GM19043 (cell line): ENCODE data around the gene ZNF582.
"Not testable (repeated sequence)": the region's sequence is repeated elsewhere in the genome, so short reads cannot be mapped to it uniquely, and the experiment has no call there.

Experiments
- ATAC-seq: cut with Tn5 transposase; IDR thresholded peaks from one replicate; pipeline ENCODE4 v1.9.1; 2021; ENCODE audit warnings: low read depth; ENCODE audit not compliant: unreplicated experiment

ZNF582 gene

GRCh38 chr19:56355517-56355916, 37.8 kb downstream of the ZNF582 start:
- ATAC-seq, result no peak

GRCh38 chr19:56351208-56351607, 42.1 kb downstream of the ZNF582 start:
- ATAC-seq, result no peak

GRCh38 chr19:56350416-56351045, 42.8 kb downstream of the ZNF582 start:
- no peak for ATAC-seq

GRCh38 chr19:56348289-56348877, 45.0 kb downstream of the ZNF582 start:
- no peak for ATAC-seq

GRCh38 chr19:56347163-56347778, 46.1 kb downstream of the ZNF582 start:
- ATAC-seq, result no peak

- ATAC-seq, result no peak
Observed at GRCh38 chr19:56341948-56342347, 51.4 kb downstream of the ZNF582 start.

GRCh38 chr19:56339031-56339430, 54.3 kb downstream of the ZNF582 start:
- not testable (repeated sequence) for ATAC-seq

- not testable (repeated sequence) for ATAC-seq
Observed at GRCh38 chr19:56337077-56337476, 56.3 kb downstream of the ZNF582 start.

- ATAC-seq, result not testable (repeated sequence)
Observed at GRCh38 chr19:56335371-56335770, 58.0 kb downstream of the ZNF582 start.

- no peak for ATAC-seq
Observed at GRCh38 chr19:56333506-56333905, 59.8 kb downstream of the ZNF582 start.
